HepG2 (cell line): ENCODE measurements around the gene COPZ1. TPM values are rescaled to one million over a fixed set of nuclear protein-coding genes. Genes with fewer than 3 reads are reported as not detected.

Source experiments
- ARNTL ChIP-seq: sonication (generic); formaldehyde crosslinking; IDR thresholded peaks from 2 replicates; pipeline ENCODE4 v1.4.0; 2020; ENCODE audit warnings: mild to moderate bottlenecking, missing genetic modification reagents
- CHD2 ChIP-seq: IDR thresholded peaks from 2 replicates; pipeline ENCODE4 v1.6.1; 2011; ENCODE audit warnings: low read depth, low read length, improper control_type of control experiment
- ERF ChIP-seq: IDR thresholded peaks from 2 replicates; pipeline ENCODE4 v1.6.1; 2018; ENCODE audit warnings: missing biosample characterization, missing genetic modification reagents
- IRX3 ChIP-seq: sonication (generic); formaldehyde crosslinking; IDR thresholded peaks from 2 replicates; pipeline ENCODE4 v1.8.1; 2023; ENCODE audit warnings: mild to moderate bottlenecking, low read depth, missing genetic modification reagents, borderline replicate concordance
- POLR2AphosphoS2 ChIP-seq: IDR thresholded peaks from 2 replicates; pipeline ENCODE4 v1.6.1; 2011; ENCODE audit warnings: low read depth, low read length, improper control_type of control experiment
- RBM39 ChIP-seq: fragments of 200-400 bp; formaldehyde crosslinking; IDR thresholded peaks from one replicate; pipeline ENCODE4 v1.6.1; 2018; ENCODE audit warnings: antibody characterized with exemption, mild to moderate bottlenecking, low read depth, low read length; ENCODE audit not compliant: poor library complexity, severe bottlenecking
- SP1 ChIP-seq, 2 experiments: fragments of 450-650 bp in 1 of 2; sonication (generic) in 1 of 2; formaldehyde crosslinking in 1 of 2; IDR thresholded peaks; 2 replicates each; pipeline versions ENCODE4 v1.4.0 to v1.6.1; 2016 to 2020; ENCODE audit warnings: missing genetic modification reagents in 1 of 2
- ZFP90 ChIP-seq: sonication (generic); formaldehyde crosslinking; IDR thresholded peaks from 2 replicates; pipeline ENCODE4 v1.8.0; 2022; ENCODE audit warnings: missing genetic modification reagents, mild to moderate bottlenecking, inconsistent platforms, borderline replicate concordance
- ZNF607 ChIP-seq: sonication (generic); formaldehyde crosslinking; IDR thresholded peaks from 2 replicates; pipeline ENCODE4 v1.5.1; 2020; ENCODE audit warnings: missing genetic modification reagents, mild to moderate bottlenecking, borderline replicate concordance
- ZNF746 ChIP-seq: sonication (generic); formaldehyde crosslinking; IDR thresholded peaks from 2 replicates; pipeline ENCODE4 v1.8.0; 2022; ENCODE audit warnings: mild to moderate bottlenecking, missing genetic modification reagents
- polyA plus RNA-seq, 8 experiments: library from polyadenylated mRNA; depleted of rRNA in 3 of 8; stranded (reverse) in 7 of 8; unstranded in 1 of 8; fragments of >200 nt; fragmentation: Illumina TruSeq in 4 of 8; extraction: Trizol in 4 of 8; gene quantifications; 2 replicates each; pipeline versions ENCODE4 v1.2.1 to v1.2.3, GENCODE V29; 2011 to 2016; ENCODE audit warnings: low read depth in 4 of 8, missing spikeins in 1 of 8, mixed read lengths in 1 of 8; ENCODE audit not compliant: insufficient read depth in 1 of 8
- total RNA-seq, 5 experiments: library from RNA; depleted of rRNA; stranded (reverse); fragments of >200 nt; fragmentation: Illumina TruSeq; extraction: Trizol; gene quantifications; 2 replicates each; pipeline ENCODE4 v1.2.3, GENCODE V29; 2016; ENCODE audit warnings: low read depth in 1 of 5
- TF ChIP-seq, protein P1 (sequence below), 2 experiments: fragments of 450-650 bp in 1 of 2; sonication (generic) in 1 of 2; formaldehyde crosslinking in 1 of 2; IDR thresholded peaks; 2 replicates each; pipeline versions ENCODE4 v1.6.1 to v1.8.0; 2016 to 2022; ENCODE audit warnings: antibody characterized with exemption in 1 of 2, mild to moderate bottlenecking in 1 of 2, missing genetic modification reagents in 1 of 2
- TF ChIP-seq, protein P2 (sequence below): sonication (generic); formaldehyde crosslinking; IDR thresholded peaks from 2 replicates; pipeline ENCODE4 v1.5.0; 2020; ENCODE audit warnings: missing genetic modification reagents
- TF ChIP-seq, protein P3 (sequence below): sonication (generic); formaldehyde crosslinking; IDR thresholded peaks from 2 replicates; pipeline ENCODE4 v1.5.0; 2020; ENCODE audit warnings: mild to moderate bottlenecking, missing genetic modification reagents

COPZ1 gene
- total and polyA plus RNA-seq, 2 of the 13 experiments (the other 11 are each of a cell fraction or from before 2014, with no cell fraction given) = 125 to 184 TPM

GRCh38 chr12:54287261-54288157 lies 37.4 kb upstream of the COPZ1 start (continued):
- no peak for TF ChIP-seq SP1 (IDR thresholded peaks at IDR 0.05)
- no peak for TF ChIP-seq SP1 (CRISPR knock-in tag; IDR thresholded peaks at IDR 0.05)
- TF ChIP-seq ZNF746 (CRISPR knock-in tag) = no peak
- TF ChIP-seq ZFP90 (CRISPR knock-in tag) = no peak
- TF ChIP-seq ZNF607 (CRISPR knock-in tag) = no peak
- TF ChIP-seq POLR2AphosphoS2 = peak; percentile 95
- TF ChIP-seq RBM39 = no peak
- TF ChIP-seq, protein P1, sequence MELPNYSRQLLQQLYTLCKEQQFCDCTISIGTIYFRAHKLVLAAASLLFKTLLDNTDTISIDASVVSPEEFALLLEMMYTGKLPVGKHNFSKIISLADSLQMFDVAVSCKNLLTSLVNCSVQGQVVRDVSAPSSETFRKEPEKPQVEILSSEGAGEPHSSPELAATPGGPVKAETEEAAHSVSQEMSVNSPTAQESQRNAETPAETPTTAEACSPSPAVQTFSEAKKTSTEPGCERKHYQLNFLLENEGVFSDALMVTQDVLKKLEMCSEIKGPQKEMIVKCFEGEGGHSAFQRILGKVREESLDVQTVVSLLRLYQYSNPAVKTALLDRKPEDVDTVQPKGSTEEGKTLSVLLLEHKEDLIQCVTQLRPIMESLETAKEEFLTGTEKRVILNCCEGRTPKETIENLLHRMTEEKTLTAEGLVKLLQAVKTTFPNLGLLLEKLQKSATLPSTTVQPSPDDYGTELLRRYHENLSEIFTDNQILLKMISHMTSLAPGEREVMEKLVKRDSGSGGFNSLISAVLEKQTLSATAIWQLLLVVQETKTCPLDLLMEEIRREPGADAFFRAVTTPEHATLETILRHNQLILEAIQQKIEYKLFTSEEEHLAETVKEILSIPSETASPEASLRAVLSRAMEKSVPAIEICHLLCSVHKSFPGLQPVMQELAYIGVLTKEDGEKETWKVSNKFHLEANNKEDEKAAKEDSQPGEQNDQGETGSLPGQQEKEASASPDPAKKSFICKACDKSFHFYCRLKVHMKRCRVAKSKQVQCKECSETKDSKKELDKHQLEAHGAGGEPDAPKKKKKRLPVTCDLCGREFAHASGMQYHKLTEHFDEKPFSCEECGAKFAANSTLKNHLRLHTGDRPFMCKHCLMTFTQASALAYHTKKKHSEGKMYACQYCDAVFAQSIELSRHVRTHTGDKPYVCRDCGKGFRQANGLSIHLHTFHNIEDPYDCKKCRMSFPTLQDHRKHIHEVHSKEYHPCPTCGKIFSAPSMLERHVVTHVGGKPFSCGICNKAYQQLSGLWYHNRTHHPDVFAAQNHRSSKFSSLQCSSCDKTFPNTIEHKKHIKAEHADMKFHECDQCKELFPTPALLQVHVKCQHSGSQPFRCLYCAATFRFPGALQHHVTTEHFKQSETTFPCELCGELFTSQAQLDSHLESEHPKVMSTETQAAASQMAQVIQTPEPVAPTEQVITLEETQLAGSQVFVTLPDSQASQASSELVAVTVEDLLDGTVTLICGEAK (IDR thresholded peaks at IDR 0.05) = no peak
- TF ChIP-seq, protein P1 (CRISPR knock-in tag; IDR thresholded peaks at IDR 0.05) = no peak
- TF ChIP-seq CHD2 = 0 out of 2 replicates have a peak, but pooled peaks have one; percentile 13
- TF ChIP-seq, protein P2, sequence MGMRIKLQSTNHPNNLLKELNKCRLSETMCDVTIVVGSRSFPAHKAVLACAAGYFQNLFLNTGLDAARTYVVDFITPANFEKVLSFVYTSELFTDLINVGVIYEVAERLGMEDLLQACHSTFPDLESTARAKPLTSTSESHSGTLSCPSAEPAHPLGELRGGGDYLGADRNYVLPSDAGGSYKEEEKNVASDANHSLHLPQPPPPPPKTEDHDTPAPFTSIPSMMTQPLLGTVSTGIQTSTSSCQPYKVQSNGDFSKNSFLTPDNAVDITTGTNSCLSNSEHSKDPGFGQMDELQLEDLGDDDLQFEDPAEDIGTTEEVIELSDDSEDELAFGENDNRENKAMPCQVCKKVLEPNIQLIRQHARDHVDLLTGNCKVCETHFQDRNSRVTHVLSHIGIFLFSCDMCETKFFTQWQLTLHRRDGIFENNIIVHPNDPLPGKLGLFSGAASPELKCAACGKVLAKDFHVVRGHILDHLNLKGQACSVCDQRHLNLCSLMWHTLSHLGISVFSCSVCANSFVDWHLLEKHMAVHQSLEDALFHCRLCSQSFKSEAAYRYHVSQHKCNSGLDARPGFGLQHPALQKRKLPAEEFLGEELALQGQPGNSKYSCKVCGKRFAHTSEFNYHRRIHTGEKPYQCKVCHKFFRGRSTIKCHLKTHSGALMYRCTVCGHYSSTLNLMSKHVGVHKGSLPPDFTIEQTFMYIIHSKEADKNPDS (CRISPR knock-in tag) = no peak
- TF ChIP-seq, protein P3, sequence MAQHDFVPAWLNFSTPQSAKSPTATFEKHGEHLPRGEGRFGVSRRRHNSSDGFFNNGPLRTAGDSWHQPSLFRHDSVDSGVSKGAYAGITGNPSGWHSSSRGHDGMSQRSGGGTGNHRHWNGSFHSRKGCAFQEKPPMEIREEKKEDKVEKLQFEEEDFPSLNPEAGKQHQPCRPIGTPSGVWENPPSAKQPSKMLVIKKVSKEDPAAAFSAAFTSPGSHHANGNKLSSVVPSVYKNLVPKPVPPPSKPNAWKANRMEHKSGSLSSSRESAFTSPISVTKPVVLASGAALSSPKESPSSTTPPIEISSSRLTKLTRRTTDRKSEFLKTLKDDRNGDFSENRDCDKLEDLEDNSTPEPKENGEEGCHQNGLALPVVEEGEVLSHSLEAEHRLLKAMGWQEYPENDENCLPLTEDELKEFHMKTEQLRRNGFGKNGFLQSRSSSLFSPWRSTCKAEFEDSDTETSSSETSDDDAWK = no peak
- TF ChIP-seq ERF = no peak
- no peak for TF ChIP-seq ARNTL (CRISPR knock-in tag)
- TF ChIP-seq IRX3 (CRISPR knock-in tag) = 0 out of 2 replicates have a peak, but pooled peaks have one; percentile 23
